Iris pigment epithelial cell (primary cell): ENCODE data around the gene YBEY.

Experiments
- DNase-seq: peaks from one replicate; pipeline ENCODE4 v3.0.0-alpha.2; 2011; ENCODE audit warnings: low read depth

YBEY gene

DNA sequence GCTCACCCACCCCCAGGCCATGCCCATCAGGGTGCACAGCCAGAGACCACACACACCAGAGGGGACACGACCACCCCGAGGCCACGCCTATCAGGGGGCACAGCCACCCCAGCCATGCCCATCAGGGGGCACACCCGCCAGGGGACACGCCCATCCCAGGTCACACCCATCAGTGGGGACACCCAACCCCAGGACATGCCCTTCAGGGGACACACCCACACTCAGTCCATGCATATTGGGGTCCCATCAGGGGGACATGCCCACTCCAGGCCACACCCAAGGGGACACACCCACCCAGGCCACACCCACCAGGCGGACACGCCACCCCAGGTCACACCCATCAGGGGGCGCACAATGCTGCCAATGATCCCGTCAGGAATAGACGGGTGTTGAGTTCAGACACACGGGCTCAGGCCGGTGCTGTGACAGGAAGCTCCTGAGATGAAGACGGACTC, 21.4 kb upstream of the YBEY start:
- no peak for DNase-seq

DNA sequence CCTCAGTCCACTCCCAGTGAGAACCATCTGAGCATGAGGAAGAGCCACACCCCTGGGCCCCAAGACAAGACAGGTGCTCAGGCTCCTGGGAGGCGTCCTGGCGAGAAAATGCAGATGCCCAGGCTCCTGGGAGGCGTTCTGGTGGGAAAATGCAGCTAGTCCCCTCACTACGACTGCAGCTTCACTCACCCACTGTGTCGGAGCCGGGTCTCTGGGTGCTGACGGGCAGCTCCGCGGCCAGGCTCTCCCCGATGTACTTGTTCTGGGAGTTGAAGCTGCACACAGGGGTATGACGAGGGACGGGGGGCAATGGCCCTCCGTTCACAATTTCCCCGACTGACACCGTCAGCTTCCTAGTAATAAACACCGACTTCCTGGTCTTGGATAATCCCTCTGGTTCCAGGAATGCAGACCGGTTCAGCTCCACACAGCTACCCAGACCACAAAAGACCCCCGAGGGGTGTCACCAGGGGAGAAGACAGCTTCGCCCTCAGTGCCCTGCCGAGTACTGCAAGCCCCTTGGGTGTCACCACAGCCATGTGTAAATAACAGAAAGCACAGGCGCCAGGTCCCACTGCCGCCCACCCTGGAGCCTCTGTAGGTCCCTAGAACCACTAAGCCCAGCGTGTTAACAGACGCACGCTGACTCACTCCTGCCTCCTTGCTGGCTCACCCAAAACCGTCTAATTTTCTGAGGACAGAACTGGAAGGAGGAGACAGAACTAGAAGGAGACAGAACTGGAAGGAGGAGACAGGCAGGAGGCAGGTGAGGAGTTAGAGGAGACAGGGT, 20.2 kb upstream of the YBEY start:
- DNase-seq = no peak

DNA sequence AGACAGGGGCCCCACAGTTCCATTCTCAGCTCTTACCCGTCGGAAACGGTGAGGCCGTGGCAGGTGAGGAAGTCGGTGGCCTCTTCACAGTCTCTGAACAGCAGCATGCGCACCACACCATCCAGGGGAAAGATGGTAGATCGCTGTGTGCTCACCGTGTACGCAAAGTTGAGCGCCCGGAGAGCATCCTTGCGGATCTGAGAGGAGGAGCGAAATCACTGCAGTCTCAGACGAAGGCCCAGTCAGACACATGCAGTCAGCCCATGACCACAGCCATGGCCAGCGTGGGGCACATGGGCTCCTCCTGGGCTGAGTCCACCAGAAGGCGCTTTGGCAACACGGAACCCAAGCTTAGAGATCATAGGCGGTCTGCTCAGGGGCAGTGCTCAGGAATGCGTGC, 19.2 kb upstream of the YBEY start:
- DNase-seq = no peak

DNA sequence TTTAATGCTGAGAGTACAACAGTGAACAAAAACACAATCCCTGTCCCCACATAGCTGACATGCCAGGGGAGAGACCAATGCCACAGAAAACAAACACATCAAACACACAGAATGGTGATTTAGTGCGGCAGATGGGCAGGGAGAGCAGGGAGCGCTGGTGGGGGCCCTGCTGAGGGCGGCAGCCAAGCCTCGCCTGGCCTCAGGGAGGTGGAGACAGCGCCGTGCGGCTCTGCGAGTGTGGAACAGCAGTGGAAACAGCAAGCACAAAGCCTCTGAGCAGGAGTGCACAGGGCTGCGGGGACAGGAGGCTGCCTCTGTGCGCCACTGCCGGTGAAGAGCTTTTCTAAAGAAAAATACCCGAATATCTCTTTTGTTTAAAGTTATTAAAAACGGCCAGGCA, 17.8 kb upstream of the YBEY start:
- no peak for DNase-seq

DNA sequence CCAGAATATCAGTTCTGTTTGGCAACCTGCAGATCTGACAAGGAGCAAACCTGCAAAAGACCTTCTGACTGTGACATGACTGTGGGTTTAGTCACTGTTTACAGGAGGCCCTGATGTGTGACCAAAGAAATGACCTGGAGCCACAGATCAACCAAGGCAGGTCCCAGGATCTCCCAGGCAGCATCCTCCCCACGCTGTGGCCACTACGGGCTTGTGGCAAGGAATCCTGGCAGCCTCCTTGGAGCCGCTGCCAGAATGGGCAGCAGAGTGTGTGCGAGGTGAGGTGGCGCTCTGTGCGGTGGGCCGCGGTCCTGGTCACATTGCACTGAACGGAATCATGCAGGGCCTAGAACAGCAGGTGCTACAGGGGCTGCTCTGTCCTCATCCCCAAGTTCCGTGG, 16.7 kb upstream of the YBEY start:
- no peak for DNase-seq

DNA sequence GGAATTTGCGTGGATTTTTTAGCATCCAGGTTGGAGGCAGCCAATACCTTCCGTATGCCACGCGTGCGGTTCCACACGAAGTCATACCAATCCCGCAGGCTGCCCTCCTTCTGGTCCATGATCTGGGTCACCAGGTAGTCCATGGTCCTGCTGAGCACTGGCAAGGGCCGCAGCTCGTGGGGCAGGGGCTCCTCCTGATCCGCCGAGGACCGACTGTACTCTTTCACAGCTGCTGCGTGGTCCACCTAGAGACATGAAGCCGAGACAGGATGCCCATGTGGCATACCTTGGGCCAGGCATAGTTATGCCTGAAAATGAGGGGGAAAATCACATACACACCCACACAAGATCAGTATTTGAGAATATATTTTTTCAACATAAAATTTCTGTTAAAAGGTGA, 12.8 kb upstream of the YBEY start:
- DNase-seq = no peak

DNA sequence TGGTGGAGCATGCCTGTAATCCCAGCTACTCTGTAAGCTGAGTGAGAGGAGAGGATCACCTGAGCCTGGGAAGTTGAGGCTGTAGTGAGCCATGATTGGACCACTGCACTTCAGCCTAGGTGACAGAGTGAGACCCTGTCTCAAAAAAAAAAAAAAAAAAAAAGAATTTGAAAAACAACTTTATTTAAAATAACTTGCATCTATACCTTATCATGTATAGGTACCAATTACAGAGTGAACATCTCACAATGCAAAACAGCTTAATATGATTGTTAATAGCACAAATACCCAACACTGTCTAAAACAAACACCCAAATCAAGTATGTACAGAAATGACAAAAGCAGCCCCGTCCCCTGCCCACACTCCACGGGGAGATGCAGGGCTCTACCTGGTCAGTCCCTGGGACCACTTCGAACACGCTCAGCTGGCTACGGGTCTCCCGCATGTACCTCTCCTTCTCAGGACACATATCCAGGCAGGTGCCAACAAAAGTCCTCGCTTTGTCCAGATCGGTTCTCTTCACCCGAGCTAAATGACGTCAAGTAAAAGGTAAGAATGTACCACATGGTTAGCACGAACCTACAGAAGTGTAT, 11.2 kb upstream of the YBEY start:
- DNase-seq = no peak

DNA sequence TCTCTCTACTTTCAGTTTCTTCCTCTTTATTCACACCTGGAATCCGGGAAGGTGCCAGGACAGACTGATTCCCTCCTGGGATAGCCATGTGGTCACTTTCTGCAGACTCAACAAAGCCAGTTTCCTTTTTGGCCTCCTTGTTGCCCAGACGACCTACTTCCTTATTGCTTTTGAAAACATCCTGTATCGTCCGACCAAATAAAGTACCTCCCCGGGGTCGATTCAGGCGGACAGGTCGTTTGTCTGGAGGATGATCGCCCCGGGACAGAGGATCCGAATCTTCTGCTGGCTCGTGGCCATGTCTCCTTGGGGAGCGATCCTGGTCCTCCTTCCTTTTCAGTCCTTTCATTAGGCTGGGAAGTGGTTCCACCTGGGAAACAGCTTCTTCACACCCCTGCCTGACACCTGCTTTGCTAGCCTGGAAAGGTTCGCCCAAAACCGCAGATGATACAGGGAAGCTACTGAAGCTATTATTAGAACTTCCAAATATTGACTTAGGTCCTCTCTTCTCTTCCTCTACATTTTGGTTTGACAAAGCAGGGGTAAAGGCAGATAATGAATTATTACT, 2.0 kb upstream of the YBEY start:
- DNase-seq = peak; percentile 5

DNA sequence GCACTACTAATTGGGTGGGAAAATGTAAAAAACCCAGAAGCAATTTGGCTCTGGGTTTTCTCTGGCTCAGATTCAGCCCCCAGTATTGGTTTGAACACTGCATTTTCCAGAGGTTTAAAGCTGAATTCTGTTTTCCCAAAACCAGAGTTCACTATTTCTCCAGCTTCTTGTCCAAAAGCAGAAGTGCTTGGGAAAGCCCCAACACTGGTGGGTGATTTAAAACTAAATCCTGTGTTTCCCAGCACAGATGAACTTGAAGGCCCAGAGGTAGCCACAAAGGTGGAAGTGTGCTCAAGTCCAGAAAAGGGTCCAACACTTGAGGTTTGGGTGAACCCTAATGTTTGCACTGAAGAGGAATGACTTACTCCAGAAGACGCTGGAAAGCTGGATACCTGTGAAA, 1.4 kb upstream of the YBEY start:
- no peak for DNase-seq

DNA sequence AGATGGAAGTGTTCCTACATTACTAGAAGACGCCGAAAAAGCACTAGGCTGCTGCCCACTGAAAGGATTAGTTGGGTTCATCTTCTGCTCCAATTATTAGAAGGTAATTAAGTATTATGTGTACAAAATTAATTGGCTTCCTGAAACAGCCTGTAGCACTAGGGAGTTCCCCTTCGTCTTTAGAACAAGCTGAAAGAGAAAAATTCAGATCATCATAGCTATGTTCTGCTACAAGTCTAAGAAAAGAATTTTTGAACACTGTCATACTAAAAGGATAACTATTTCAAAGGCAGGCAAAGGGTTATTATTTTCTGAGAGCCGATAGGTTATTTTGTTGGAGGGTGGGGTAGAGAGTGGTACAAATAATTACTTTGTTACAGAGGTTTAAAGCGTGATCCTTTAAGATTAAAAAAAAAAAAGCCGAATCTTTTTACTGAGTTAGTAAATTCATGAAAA, 908 bp upstream of the YBEY start, which contains the start of gene MCM3AP:
TSS of gene MCM3AP (minus strand) at position 406 of the 456 bp plus-strand sequence. CDS start at position 81, 325 bp downstream.
- DNase-seq = no peak

DNA sequence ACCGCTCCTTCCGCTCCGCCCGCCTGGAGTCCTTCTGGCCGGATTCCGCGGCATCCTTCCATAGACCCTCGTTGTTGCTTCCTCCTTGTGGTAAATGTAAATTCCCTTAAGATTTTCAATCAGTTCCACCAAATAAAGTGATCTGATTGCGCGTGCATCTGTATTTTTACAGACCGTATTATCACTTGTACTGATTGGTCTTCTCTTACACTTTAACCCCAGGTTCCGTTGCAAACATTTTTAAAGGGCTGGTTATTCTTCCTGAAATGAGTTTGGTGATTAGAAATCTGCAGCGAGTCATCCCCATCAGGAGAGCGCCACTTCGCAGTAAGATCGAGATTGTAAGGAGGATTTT, 483 bp downstream of the YBEY start:
- DNase-seq = no peak

DNA sequence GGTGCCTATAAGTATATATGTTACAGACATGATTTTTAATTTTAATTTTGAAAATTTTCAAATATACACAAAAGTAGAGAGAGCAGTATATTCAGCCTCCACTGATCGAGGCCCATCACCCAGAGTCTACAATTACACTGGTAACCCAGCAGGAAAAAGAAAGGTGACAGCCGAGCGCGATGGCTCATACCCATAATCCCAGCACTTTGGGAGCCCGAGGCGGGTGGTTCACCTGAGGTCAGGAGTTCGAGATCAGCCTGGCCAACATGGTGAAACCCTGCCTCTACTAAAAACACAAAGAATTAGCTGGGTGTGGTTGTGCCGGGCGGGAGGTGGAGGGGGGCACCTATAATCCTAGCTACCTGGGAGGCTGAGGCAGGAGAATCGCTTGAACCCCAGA, 1.4 kb downstream of the YBEY start:
- no peak for DNase-seq

DNA sequence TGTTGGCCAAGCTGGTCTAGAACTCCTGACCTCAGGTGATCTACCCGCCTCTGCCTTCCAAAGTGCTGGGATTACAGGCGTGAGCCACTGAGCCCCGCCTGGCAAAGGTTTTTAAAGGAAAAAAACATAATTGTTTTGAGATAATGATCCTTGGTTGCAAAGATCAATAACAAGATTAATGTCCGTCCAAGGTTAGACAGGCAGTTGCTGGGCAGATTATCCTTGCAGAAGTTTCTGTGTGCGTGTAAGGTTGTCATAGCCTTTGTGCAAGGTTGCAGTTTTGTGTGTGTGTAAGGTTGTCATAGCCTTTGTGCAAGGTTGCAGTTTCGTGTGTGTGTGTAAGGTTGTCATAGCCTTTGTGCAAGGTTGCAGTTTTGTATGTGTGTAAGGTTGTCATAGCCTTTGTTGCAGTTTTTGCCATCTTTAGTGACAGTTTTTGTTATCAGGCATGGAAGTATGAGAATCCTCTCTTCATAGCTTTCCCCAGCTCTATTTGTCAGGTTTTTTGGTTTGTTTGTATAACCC, 3.6 kb downstream of the YBEY start:
- no peak for DNase-seq

DNA sequence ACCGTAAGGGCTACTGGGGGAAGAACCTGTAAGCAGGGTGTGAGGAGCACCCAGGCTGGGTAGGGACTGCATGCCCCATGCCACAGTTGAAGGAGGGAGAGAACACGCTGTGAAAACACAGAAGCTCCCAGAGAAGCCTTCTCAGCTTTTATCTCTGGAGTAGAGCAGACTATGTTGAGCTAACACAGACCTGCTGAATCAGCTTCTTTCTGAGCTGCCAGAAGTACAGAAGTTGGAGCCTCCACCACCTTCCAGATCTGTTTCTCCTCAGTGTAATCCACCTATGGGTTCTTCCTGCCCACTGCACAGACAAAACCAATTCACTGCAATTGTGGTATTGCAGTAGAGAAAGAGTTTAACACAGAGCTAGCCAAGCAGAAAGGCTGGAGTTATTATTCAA, 5.4 kb downstream of the YBEY start:
- DNase-seq = no peak

DNA sequence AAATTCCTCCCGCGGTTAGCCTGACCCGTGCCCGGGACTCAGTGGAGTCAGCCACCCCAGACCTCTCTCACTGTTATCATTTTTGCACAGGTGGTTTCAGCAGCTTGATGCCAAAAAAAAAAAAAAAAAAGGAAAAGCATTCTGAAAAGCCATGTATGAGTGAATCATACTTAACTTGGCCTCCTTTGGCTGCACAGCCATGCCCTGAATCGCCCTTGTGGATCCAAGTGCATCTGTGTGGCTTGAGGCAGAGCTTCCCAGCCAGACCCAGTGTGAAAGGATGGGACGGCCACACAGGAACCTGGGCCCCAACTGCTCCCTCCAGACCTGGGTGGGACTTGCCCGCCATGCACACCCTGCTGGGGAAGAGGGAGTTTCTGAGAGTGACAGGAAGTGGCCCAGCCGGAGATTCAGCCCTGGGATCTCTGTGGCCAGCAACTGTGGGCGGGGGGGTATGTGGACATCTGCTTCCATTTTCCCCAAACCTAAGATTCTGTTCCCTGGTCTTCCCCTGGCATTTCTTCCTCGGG, 8.6 kb downstream of the YBEY start:
- DNase-seq = peak; percentile 71

DNA sequence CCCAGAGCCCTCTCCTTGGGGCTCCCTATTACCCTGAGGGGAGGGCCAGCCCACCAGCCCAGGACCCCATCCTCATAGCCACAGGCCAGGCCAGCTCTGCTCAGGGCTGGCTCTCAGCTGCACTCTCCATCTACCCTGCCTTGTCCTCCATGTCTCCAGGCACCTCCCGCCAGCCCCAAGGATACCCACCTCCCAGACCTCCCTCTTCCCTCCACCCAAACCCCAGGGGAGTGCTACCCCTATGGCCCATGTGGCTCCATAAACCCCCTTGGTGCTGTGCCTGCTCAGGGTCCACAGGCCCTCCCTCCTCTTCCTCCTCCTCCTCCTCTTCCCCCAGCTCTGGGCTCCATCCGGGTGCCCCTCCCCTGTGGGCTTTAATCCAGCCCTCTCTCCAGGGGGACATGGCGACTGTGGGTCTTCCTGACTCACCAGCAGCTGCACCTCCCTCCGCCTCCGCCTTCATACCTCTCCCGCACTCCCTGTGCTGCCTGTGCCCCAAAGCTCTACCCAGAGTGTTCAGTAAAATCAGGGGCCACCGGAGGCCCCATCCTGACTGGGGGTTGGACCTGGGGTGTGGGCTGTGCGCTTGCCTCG, 9.1 kb downstream of the YBEY start:
- peak; percentile 55 for DNase-seq

DNA sequence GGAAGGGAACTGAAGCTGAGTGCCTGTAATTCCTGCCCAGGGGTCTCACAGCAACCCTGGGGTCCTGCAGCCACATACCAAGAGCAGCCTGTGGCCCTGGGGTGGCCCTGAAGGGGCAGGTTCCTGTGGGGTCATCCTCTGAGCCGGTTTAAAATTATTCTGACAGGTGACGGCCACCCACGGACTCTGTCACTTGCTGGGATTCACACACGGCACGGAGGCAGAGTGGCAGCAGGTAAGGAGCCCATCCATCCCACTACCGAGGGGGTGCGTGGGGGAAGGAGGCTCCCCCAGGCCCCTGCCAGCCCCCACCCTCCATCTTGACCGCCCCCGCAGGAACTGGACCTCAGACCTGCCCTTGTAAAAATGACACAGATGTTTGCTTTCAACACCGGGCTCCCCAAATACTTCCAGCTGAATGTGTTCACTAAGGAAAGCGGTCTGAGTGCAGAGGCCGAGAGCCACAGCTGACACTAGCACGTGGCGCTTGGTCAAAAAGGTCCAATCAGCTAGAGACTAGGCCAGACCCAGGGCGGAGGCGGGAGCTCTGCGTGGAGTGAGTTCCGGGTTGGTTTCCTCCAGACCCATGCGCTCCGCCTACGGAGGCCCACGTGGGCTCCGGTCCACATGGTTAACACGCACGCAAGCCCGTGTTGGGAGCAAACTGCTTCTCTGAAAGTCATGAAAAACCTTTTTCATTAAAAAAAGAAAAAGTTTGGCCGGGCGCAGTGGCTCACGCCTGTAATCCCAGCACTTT, 10.0 kb downstream of the YBEY start:
- DNase-seq = peak; percentile 65

DNA sequence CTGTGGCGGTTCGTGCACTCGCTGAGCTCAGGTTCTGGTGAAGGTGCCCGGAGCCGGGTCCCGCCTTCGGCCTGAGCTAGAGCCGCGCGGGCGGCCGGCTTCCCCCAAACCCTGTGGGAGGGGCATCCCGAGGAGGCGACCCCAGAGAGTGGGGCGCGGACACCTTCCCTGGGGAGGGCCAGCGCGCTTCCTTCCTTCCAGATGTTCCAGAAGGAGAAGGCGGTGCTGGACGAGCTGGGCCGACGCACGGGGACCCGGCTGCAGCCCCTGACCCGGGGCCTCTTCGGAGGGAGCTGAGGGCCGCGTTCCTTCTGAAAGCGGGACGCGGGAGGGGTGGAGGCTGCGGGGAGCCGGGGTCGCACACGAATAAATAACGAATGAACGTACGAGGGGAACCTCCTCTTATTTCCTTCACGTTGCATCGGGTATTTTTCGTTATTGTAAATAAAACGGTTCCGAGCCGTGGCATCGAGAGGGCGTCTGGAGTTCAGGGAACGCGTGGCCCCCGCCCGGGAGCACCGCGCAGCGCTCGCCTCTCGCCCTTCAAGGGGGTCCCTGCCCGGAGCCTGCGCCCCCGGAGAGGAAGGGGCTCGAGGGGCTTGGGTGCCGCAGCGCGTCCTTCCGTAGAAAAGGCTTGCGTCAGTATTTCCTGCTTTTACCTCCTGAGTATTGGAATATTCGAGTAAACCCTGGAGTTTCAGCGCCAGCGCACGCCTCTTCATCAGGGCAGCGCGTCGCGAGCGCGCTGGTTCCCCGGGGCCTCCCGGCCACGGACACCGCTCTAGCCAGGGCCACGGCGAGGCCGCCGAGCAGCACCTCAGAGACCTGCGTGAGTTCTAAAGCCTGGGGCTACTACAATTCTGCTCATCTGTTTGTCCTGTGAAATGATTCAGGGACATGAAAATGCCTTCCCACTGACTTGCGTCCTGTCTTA, 11.5 kb downstream of the YBEY start:
- peak; percentile 32 for DNase-seq

DNA sequence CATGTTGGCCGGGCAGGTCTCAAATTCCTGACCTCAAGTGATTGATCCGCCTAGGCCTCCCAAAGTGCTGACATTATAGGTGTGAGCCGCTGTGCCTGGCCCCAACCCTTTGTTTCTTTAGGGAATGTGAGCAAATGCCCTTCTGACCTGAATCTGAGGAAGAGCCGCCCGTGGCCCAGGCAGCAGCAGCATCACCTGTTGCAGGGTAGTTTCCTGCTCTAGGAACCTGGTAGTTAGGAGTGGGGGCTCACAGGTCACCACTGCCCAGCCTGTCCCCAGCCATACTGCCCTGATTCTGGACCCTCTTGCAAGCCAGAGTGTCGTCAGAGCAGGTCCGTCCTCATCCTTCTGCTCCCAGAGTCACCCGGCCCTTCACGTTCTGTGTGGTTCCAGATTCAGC, 13.0 kb downstream of the YBEY start:
- no peak for DNase-seq

DNA sequence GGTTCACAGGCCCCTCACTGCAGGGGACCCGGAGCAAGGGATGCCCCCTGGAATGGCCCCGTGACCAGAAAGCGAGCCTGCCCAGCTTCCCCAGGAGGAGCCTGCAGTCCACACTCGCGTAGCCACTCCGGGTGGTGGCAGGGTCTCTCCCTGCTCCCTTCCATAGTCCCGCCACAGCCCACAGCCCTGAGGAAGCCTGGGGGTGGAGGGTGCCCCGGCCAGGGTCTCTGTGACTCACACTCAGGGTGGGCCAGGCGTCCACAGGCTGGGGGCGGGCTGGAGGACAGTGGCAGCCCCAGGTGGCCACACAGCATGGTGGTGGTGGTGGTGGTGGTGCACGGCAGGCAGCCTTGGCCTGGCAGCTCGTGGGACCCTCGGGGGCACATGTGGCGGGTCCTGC, 15.6 kb downstream of the YBEY start:
- DNase-seq = no peak

DNA sequence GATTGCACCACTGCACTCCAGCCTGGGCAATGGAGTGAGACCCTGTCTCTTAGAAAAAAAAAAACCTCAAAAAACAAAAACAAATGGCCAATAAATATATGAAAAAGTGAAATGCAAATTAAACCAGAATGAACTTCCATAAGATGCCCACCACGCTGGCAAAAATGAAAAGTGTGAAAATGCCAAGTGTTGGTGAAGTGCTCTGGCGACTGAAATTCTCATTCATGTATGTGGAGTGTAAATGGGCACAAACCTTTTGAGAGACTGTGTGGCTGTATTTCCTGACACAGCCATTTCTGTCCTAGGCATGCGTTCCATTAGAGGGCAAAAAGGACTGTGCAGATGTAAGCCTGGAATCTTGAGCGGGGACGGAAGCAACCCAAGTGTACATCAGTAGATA, 18.3 kb downstream of the YBEY start:
- DNase-seq = no peak
